ENCODE results near the gene SCG3.

The SCG3 gene

DNA sequence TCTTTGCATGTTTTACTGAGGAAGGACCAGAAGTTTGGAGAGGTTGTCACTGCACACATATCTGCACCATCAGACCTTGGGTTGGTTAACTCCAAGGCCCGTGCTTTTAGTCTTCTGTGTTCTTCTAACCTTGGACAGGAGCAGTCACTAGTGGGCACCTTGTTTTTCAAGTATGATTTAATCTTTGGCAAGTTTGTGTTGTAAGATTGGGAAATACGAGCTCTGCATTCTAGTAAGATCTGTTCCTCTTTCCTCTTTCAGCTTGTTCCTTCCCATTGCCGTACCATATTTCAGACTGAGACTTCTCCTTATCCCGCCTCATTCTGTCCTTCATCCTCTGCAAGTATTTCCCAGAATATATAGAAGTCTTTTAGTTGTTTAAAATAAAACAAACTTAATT, 75.2 kb downstream of the SCG3 start:
- no peak overlapping the region for H3K4me3 ChIP-seq (ENCODE audit: insufficient read depth, low read length, poor library complexity, severe bottlenecking)
- no peaks in the 10 kb centered on the region for H3F3A ChIP-seq (ENCODE audit: insufficient read depth)
- H3K9me2 ChIP-seq (replicated peaks; ENCODE audit: insufficient read depth, low read length) = no peaks in the 10 kb centered on the region
- H3K9me3 ChIP-seq (ENCODE audit: insufficient read depth, low read length) = no peaks in the 10 kb centered on the region
- no peak for TF ChIP-seq CTCF (IDR thresholded peaks at IDR 0.05; ENCODE audit: insufficient read depth, low read length, poor library complexity, severe bottlenecking)
- no peak for TF ChIP-seq EZH2phosphoT487 (conservative IDR thresholded peaks at IDR 0.05; ENCODE audit: low read length)
- no peaks in the 10 kb centered on the region for H3K27me3 ChIP-seq (ENCODE audit: low read length)
- H2AFZ ChIP-seq (ENCODE audit: low read depth, low read length, severe bottlenecking) = no peak overlapping the region
- H3K27ac ChIP-seq (ENCODE audit: low read depth, low read length) = no peak overlapping the region
- no peaks in the 10 kb centered on the region for H3K79me2 ChIP-seq (ENCODE audit: insufficient read depth, low read length)
- H3K9ac ChIP-seq (ENCODE audit: low read length) = no peak overlapping the region
- H3K4me2 ChIP-seq (ENCODE audit: low read depth, low read length, poor library complexity, severe bottlenecking) = no peak overlapping the region
- H4K20me1 ChIP-seq (ENCODE audit: low read depth, low read length) = no peaks in the 10 kb centered on the region
- H3K36me3 ChIP-seq (ENCODE audit: low read length) = no peaks in the 10 kb centered on the region

DNA sequence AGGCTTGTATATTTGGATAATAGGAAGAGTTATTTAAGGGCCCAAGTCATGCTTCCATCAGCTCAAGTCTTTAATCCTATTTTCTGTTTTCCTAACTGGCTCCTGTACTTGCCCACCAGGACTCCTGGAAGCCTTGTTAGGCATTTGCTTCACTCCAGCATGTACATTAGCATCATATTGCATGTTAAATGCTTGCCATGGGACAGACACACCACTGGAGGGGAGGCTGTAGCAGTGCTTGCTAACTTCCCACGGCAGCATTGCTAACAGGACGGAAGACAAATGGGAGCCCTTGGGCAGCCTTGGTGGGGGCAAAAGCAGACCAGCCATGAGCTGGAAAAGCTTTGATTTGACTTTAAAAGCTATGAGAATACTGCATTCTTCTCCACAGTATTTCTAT, 76.1 kb downstream of the SCG3 start:
- H2AFZ ChIP-seq (ENCODE audit: low read depth, low read length, severe bottlenecking) = no peak overlapping the region
- no peak overlapping the region for H3K9ac ChIP-seq (ENCODE audit: low read length)
- no peak overlapping the region for H3K4me3 ChIP-seq (ENCODE audit: insufficient read depth, low read length, poor library complexity, severe bottlenecking)
- no peak for TF ChIP-seq EZH2phosphoT487 (conservative IDR thresholded peaks at IDR 0.05; ENCODE audit: low read length)
- no peak for TF ChIP-seq CTCF (IDR thresholded peaks at IDR 0.05; ENCODE audit: insufficient read depth, low read length, poor library complexity, severe bottlenecking)
- H3K36me3 ChIP-seq (ENCODE audit: low read length) = no peaks in the 10 kb centered on the region
- H3K9me2 ChIP-seq (replicated peaks; ENCODE audit: insufficient read depth, low read length) = no peaks in the 10 kb centered on the region
- no peaks in the 10 kb centered on the region for H3K79me2 ChIP-seq (ENCODE audit: insufficient read depth, low read length)
- no peaks in the 10 kb centered on the region for H3K9me3 ChIP-seq (ENCODE audit: insufficient read depth, low read length)
- H3K27ac ChIP-seq (ENCODE audit: low read depth, low read length) = no peak overlapping the region
- no peaks in the 10 kb centered on the region for H3F3A ChIP-seq (ENCODE audit: insufficient read depth)
- H3K27me3 ChIP-seq (ENCODE audit: low read length) = no peaks in the 10 kb centered on the region
- no peaks in the 10 kb centered on the region for H4K20me1 ChIP-seq (ENCODE audit: low read depth, low read length)
- H3K4me2 ChIP-seq (ENCODE audit: low read depth, low read length, poor library complexity, severe bottlenecking) = no peak overlapping the region

DNA sequence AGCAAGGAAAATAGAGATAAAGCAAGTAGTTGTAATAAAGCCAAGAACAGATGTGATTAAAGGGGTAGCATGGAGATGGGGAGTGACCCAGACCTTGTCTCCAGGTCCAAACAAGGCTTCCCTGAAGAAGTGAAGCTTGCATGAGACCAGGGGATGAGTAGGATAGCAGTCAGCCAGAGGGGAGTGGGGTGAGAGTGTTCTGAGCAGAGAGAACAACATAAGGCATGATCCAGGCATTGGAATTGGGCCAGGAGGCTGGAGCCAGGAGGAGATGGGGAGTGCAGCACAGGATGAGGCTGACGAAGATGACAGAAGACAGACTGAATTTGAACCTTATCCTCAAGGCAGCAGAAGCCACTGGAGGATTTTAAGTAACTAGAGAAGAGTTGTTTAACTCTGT, 77.3 kb downstream of the SCG3 start:
- Histone ChIP-seq H3K79me2 (ENCODE audit: insufficient read depth, low read length) (no peaks in the 10 kb centered on the region), H3K27ac (ENCODE audit: low read depth, low read length) (no peak overlapping the region), H3F3A (ENCODE audit: insufficient read depth) (no peaks in the 10 kb centered on the region), H3K9me3 (ENCODE audit: insufficient read depth, low read length) (no peaks in the 10 kb centered on the region), H3K36me3 (ENCODE audit: low read length) (no peaks in the 10 kb centered on the region), H3K4me2 (ENCODE audit: low read depth, low read length, poor library complexity, severe bottlenecking) (no peak overlapping the region), H2AFZ (ENCODE audit: low read depth, low read length, severe bottlenecking) (no peak overlapping the region), H3K4me3 (ENCODE audit: insufficient read depth, low read length, poor library complexity, severe bottlenecking) (no peak overlapping the region), H3K9ac (ENCODE audit: low read length) (no peak overlapping the region), H4K20me1 (ENCODE audit: low read depth, low read length) (no peaks in the 10 kb centered on the region), H3K9me2 (replicated peaks; ENCODE audit: insufficient read depth, low read length) (no peaks in the 10 kb centered on the region), H3K27me3 (ENCODE audit: low read length) (no peaks in the 10 kb centered on the region)
- TF ChIP-seq EZH2phosphoT487 (conservative IDR thresholded peaks at IDR 0.05; ENCODE audit: low read length) = no peak
- no peak for TF ChIP-seq CTCF (IDR thresholded peaks at IDR 0.05; ENCODE audit: insufficient read depth, low read length, poor library complexity, severe bottlenecking)

All from SU-DHL-6 (cell line).